ENCODE measurements around the gene SLC16A4. TPM values are rescaled to one million over a fixed set of nuclear protein-coding genes. Genes with fewer than 3 reads are reported as not detected.

SLC16A4 gene
- total and polyA plus RNA-seq, 12 donors: 1.1 to 15.7 (median 4.8) TPM

DNA sequence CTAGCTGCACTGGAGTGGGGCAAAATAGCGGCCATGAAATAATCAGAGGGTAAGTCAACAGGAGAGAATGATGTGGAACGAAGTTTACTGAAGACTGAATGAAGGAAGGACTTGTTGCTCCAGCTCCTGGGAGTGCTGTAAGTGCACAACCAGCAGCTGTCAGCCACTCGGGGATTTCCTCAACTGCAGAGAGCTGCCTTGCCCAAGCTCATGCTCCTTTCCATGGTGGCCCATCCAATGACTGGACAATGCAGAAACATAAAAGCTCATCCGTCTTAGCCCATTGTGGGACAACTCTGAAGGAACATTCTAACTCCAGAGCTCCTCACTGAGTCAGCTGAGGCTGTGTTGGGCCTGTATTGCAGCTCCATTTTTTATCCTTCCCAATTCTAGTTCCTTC lies 72.8 kb downstream of the SLC16A4 start:
- TF ChIP-seq, protein P1, sequence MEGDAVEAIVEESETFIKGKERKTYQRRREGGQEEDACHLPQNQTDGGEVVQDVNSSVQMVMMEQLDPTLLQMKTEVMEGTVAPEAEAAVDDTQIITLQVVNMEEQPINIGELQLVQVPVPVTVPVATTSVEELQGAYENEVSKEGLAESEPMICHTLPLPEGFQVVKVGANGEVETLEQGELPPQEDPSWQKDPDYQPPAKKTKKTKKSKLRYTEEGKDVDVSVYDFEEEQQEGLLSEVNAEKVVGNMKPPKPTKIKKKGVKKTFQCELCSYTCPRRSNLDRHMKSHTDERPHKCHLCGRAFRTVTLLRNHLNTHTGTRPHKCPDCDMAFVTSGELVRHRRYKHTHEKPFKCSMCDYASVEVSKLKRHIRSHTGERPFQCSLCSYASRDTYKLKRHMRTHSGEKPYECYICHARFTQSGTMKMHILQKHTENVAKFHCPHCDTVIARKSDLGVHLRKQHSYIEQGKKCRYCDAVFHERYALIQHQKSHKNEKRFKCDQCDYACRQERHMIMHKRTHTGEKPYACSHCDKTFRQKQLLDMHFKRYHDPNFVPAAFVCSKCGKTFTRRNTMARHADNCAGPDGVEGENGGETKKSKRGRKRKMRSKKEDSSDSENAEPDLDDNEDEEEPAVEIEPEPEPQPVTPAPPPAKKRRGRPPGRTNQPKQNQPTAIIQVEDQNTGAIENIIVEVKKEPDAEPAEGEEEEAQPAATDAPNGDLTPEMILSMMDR (IDR thresholded peaks at IDR 0.05): no peak
- no peak for TF ChIP-seq POLR2A (IDR thresholded peaks at IDR 0.05)
- Histone ChIP-seq H3K4me3 (no peak overlapping the region), H3K36me3 (replicated peaks in 1 of 2) (no peaks in the 10 kb centered on the region), H3K9me3 (replicated peaks in 1 of 3) (no peaks in the 10 kb centered on the region), H3K27ac (no peak overlapping the region), H3K4me1 (replicated peaks in 1 of 2) (no peaks in the 10 kb centered on the region), H3K27me3 (no peaks in the 10 kb centered on the region)
- WGBS, 4 donors: 81 to 100% (median 86%) methylated on average over 3 to 4 of the region's 4 CpGs
- DNase-seq: no peak
- intact Hi-C loops (cut with DNase I): loop anchor here (10.0 kb wide), 2 partner anchors 137 to 147 kb away; partner anchors contain the start of gene PROK1 (in 1 of the 2)

DNA sequence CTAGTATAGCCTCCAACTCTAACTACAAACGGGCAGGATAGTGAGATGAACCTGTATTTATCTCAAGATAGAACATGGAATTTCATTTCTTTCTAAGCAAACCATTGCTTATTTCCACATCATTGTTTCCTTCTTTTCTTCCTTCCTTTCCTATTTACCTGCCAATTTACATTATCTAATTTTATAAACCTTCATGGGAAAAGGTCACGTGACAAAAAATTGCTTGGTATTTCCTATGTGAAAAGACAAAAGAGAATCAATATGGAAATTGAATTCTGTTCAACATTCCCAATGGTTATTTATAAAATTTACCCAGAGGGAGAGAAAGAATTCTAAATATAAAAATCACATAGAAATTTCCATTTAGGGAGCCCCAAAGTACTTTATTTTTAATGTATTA lies 74.1 kb downstream of the SLC16A4 start:
- H3K27ac ChIP-seq: no peak overlapping the region
- intact Hi-C loops (cut with DNase I): loop anchor here (10.0 kb wide), 2 partner anchors 138 to 148 kb away; partner anchors contain the start of gene PROK1 (in 1 of the 2)
- no peaks in the 10 kb centered on the region for H3K36me3 ChIP-seq (replicated peaks in 1 of 2)
- H3K4me3 ChIP-seq: no peak overlapping the region
- H3K27me3 ChIP-seq: no peaks in the 10 kb centered on the region
- peaks cover 0 to 7% of the 10 kb centered on the region in 2 donors for H3K4me1 ChIP-seq (replicated peaks in 1 of 2)
- TF ChIP-seq, protein P1 (IDR thresholded peaks at IDR 0.05): no peak
- TF ChIP-seq POLR2A (IDR thresholded peaks at IDR 0.05): no peak
- 78 to 87% (median 80%) methylated on average over 2 of the region's 2 CpGs for WGBS, 4 donors
- no peaks in the 10 kb centered on the region for H3K9me3 ChIP-seq (replicated peaks in 1 of 3)
- DNase-seq: no peak

Other genes starting within 250 kb of the SLC16A4 start
- 1 to 10 TPM in 3 of 9 donors, under 1 TPM in 5, not detected in 1; 0.04 to 6.9 (median 0.45) TPM for gene SLC6A17, start 240.5 kb downstream of the SLC16A4 start, total RNA-seq
- 1 to 10 TPM; 1.4 to 6.0 (median 5.1) TPM for gene SLC6A17, start 240.5 kb downstream of the SLC16A4 start, polyA plus RNA-seq
- gene KCNC4, start 180.7 kb downstream of the SLC16A4 start, total RNA-seq: 10 to 100 TPM in 4 of 9 donors, 1 to 10 TPM in 5; 1.1 to 14.4 (median 9.7) TPM
- 10 to 100 TPM in 1 of 3 donors, 1 to 10 TPM in 2; 4.2 to 10.5 (median 5.8) TPM for gene KCNC4, start 180.7 kb downstream of the SLC16A4 start, polyA plus RNA-seq
- 10 to 100 TPM; 18.2 to 35.1 (median 23.3) TPM for gene RBM15, start 51.6 kb downstream of the SLC16A4 start, total RNA-seq
- gene RBM15, start 51.6 kb downstream of the SLC16A4 start, polyA plus RNA-seq: 1 to 10 TPM; 2.3 to 9.9 (median 4.4) TPM
- gene LAMTOR5, start 16.7 kb upstream of the SLC16A4 start, total RNA-seq: 100 to 1,000 TPM in 7 of 9 donors, 10 to 100 TPM in 2; 81.3 to 152 (median 121) TPM
- 100 to 1,000 TPM; 211 to 299 (median 217) TPM for gene LAMTOR5, start 16.7 kb upstream of the SLC16A4 start, polyA plus RNA-seq
- gene PROK1, start 60.1 kb upstream of the SLC16A4 start, total RNA-seq: 10 to 100 TPM in 1 of 9 donors, 1 to 10 TPM in 6, under 1 TPM in 1, not detected in 1; 0.76 to 12.9 (median 6.4) TPM
- 1 to 10 TPM; 4.0 to 6.2 (median 4.8) TPM for gene PROK1, start 60.1 kb upstream of the SLC16A4 start, polyA plus RNA-seq
- not detected for gene KCNA10, start 128.1 kb upstream of the SLC16A4 start, total RNA-seq
- gene KCNA10, start 128.1 kb upstream of the SLC16A4 start, polyA plus RNA-seq: not detected
- 10 to 100 TPM in 1 of 9 donors, 1 to 10 TPM in 2, under 1 TPM in 5, not detected in 1; 0.06 to 16.9 (median 0.45) TPM for gene KCNA2, start 215.3 kb upstream of the SLC16A4 start, total RNA-seq
- under 1 TPM; 0.08 to 0.38 (median 0.10) TPM for gene KCNA2, start 215.3 kb upstream of the SLC16A4 start, polyA plus RNA-seq